Endometrium (tissue), 2 donors: ENCODE results near the gene PRSS12.
"Not testable (repeated sequence)": the region's sequence is repeated elsewhere in the genome, so short reads cannot be mapped to it uniquely, and the experiment has no call there.

Source experiments
- FAIRE-seq: peaks from 2 replicates; lab custom pipeline; 2012; peaks lifted over from hg19 to GRCh38; lab: Jason Lieb, UNC
- donor health status: control.
- donor health status: control.

Gene PRSS12

DNA sequence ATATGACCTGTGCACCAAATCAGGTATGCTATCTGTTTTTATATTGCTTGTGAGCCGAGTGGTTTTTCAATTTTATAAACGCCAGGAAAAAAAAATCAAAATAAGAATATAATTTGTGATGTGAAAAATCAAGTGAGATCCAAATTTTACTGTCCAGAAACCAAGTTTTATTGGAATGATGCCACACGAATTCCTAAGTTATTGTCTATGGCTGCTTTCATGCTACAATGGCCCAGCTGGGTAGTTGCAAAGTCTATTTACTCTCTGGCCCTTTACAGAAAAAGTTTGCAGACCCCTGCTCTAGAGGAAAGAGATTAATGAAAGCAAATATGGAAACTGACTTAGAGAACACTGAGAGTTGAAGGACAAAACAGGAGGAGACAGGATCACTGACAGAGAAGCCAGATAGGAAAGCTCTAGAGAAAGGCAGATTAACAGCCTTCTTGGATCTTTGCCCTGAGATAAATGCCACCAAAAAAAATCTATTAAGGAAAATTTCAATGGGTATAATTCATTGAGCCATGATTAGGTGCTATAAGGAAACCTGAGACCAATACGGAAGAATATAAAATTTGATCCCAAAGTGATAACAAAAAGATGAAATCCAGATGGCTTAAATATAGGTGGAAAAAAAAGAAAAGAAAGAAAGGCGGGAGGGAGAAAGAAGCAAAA, 29.8 kb downstream of the PRSS12 start:
- peak; percentile 4 for FAIRE-seq

DNA sequence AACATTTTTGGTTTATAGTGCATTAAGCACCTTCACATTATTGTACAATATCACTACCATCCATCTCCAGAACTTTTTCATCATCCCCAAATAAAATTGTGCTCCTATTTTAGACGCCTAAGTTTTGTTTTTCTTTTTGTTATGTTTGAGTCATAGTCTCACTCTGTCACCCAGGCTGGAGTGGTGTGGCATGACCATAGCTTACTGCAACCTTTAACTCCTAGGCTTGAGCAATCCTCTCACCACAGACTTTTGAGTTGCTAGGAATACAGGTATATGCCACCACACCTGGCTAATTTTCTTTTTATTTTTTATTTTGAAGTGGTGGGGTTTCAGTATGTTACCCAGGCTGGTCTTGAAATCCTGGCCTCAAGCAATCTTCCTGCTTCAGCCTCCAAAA, 33.9 kb downstream of the PRSS12 start:
- no peak for FAIRE-seq

DNA sequence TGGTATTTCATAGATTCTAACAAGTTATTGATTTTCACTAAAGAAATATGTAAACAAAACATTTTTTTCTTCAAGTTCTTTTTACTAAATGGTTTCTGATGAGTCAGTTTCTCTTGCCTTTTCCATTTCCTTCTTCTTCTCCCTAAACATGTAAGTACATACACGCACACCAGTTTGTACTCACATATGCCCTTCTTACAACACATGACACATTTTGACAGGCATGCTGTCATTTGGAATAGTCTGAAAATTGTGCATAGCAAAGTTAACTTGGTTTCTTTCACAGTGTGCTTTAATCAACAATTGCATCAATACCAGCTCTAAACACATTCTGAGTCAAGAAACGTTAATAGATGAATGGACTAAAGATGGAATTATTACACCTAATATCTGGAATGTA, 35.1 kb downstream of the PRSS12 start:
- FAIRE-seq: no peak

DNA sequence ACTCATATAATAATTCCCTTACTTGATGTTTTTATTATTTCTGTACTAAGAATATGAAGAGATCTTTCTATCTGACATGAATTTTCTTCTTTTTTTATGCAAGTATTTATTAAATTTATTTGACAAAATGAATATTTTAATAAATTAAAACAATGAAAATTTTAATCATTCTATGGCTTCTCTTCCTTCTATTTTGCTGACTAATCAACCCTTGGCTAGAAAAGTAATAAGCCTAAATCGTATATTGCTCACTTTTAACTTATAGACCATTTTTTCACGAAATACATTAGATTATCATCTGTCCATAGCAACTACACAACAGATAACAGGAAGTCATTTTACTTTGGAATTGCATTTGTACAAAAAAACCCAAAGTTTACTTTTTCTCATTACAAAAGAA, 38.6 kb downstream of the PRSS12 start:
- no peak for FAIRE-seq

DNA sequence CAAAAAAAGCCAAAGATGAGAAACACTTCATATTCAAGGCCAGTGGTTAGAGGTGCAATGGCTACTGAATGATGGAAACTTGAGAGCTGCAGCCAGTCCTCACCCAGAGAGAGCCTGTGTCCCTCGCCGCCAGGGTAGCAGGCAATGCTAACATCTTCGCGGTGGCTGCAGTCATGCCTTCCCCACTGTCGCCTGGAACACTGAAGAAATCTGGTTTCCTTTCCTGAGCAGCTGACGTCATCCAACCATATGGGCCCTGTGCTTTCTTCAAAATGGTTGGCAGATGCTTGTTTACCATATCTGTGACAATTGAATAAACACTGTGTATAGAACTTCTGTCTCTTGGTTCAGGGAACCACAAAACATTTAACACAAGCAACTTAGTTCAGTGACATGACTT, 39.7 kb downstream of the PRSS12 start:
- no peak for FAIRE-seq

DNA sequence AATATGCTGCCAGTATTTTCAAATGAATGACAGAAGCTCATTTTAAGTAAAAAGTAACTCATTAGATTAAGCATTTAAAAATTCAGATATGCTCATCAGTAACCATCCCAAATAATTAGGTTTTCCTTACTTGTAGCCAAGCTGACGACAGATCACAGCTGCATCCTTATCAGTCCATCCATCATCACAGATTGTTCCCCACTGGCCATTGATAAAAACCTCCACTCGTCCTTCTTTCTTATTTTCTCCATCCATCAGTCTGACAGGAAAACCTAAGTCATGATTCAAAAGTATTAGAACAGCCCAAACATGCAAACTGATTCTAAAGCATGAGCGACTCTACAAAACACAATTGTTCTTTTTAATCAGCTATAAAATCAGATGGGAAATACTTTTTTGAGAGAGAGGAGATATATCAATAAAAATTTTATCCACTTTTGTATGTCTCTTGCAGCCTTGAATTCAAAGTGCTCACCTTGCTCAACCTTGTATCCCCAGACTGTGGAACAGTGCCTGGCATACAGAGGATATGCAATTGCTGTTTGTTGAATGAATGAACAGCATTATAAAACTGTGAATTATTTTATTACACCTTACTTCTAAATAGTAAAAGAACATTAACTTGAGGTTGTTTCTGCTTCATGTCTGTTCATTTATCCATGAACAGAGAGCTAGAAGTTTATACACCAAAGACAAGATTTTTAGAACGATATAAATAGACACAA, 44.3 kb downstream of the PRSS12 start:
- FAIRE-seq: no peak

DNA sequence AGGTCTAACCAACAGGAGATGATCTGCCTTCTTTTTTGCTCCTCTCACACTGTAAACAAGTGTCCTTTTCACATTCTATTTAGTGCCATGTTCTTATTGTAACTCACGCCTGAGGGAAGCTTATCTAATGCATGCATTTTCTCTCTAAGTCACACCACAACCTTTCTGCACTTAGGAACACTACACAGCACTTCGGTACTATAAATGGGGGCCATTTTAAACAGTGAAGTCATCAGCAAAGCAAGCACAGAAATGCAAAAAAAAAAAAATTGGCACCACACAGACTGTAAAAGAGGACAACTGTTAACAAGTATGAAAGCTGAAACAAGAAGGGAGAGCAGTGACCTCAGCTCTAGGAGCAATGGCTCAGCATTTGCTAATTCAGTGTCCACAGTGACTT, 45.2 kb downstream of the PRSS12 start:
- FAIRE-seq: no peak

DNA sequence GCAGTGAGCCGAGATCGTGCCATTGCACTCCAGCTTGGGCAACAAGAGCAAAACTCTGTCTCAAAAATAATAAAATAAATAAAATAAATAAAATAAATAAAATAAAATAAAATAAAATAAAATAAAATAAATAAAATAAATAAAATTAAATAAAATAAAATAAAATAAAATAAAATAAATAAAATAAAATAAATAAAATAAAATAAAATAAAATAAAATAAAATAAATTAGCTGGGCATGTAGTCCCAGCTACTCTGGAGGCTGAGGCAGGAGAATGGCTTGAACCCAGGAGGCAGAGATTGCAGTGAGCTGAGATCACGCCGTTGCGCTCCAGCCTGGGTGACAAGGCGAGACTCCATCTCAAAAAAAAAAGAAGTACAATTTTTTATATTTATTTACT, 53.2 kb downstream of the PRSS12 start:
- not testable (repeated sequence) for FAIRE-seq

DNA sequence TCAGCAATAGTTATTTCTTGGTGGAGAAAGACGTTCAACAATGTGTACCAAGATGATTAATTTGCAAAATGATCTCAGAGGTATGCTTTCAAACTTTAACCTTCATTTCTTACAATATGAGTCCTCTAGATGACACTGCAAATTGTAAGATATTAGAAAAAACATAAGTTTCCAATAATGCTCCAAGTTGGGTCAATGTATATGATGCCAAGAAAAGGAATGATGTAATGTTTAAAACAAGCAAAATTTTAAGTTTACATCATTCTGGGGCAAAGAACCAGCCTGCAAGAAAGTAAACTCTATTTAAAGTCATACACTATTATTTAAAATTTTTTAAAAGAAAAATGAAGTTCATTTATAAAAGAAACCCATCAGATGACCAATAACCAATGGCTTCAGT, 56.1 kb downstream of the PRSS12 start:
- no peak for FAIRE-seq

DNA sequence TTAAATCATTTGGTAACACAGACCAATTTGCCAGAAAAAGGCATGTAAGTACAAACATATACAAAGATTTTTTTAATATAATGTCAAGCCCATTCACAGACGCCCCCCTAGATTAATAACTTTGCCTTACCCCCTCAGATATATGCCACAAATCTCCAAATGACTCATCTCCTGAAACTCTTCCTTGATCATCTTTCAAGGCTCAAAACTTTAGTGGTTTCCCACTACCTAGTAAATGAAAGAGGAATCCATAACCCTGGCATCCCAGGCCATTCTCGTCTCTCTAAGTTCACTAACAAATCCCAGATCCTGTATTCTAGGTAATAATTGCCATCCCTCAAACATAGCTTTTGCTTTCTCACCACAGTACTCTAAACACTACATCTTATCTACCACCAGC, 61.9 kb downstream of the PRSS12 start:
- no peak for FAIRE-seq

DNA sequence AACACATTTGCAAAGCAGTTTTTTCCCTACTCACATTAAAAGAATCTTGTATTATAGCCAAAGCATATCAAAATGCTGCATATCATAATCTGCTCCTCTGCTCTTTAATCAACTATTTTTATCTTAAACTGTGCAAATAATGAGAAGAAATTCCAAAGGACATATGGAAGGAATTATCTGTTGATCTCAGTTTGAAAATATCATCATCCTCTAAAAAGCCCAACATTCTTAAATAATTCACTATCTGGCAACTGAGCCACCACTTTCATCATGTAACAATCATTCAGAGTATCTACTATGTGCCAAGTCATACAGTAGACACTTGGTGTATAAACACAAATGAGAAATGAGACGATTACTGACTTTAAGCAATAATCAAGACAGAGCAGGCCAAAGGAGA, 63.0 kb downstream of the PRSS12 start:
- peak; percentile 86 for FAIRE-seq

DNA sequence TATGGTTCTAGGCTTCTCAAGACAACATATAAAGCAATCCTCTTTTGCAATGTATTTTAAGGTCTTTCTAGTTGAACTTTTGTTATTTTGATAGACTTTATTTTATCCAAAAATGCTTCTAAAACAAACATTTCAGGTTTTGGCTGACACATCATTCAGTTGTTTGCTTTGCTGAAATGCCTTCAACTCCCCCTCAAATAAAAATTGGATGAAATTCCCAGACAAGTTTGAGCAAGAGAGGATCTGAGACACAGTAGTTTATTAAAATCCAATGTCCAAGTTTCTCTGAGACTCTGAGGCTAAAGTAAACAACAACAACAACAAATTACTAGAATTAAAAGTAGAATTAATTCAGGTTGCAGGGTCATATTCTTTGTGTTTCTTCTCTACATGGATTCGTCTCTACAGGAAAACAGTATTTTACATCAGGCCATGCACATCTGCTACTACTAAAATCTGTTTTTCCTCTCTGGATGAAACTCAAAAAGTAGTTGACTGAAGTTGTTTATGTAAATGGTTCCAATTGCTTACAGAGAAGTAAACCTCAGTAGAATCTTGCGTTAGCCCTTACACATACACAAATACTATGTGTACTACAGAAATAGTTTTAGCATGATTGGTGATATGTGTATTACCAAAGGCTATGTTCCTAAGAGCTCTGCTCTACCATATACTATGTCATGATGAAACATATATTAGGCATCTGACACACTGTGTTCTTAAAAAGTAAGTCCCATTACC, 64.9 kb downstream of the PRSS12 start:
- FAIRE-seq: peak; percentile 98

DNA sequence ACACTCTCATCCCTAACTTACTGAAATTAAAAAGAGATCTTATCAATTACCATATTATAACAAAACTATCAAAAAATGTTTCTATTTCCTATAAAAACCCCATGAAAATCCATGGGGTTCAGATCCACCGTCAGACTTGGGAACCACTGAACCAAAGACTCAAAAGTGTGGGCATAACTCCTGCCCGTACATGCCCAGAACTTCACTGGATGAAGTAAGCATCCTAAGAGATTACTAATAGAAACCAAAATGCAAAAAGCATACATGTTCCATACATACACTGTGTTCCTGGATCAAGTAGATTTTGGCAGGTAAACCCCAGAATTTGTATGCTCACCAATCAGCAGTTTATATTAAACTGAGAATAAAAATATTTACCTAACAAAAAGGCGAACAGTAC, 66.1 kb downstream of the PRSS12 start:
- FAIRE-seq: no peak

DNA sequence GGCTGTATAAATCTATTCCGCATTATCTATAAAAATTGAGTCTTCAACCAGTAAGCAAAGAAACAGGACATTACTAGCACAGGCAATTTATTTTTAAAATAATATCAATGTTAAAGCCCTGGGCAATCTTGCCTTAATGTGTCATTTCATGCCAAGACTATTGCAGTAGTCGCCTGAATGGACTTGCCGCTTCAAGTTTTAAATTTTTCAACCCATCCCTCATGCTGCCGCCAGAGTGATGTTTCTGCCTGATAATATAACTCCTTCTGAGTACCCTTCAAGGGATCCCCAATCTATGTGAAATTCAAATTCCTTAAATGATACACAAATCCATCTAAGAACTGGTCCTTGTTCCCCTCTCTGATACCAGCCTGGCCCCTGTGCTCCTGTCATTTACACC, 66.9 kb downstream of the PRSS12 start:
- FAIRE-seq: no peak

DNA sequence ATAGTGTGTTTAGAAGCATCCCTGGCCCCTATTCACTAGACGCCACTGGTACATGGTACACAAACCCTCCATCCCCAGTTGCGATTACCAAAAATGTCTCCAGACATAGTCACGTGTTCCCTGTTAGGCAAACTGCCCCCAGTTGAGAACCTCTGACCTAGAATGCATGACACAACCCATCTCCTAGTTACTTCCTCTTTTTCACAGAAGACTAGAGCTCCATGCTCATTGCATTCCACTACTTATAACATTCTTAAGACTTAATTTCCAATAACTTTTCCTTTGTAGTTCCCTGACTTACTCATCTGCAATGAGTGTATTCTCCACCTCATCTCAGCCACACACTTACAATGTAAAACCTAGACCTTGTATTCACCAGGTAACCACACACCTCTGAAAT, 68.6 kb downstream of the PRSS12 start:
- no peak for FAIRE-seq

DNA sequence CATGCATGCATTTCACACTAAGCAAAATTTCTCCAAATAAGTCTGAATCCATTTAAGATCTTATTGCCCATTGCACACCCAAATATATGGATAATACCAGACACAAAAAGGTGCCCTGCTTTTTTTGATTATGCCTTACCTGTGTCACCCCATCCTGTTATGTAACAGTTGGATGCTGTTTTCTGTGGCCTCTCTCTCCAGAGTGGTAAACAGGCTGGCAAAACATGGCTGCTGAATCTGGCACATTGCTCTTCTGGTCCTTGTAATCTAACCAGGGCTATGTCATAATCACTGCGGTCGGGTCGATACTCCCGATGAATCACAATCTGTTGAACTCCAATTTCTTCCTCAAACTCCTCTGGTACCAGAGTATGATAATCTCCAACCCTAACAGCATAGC, 70.1 kb downstream of the PRSS12 start:
- no peak for FAIRE-seq

DNA sequence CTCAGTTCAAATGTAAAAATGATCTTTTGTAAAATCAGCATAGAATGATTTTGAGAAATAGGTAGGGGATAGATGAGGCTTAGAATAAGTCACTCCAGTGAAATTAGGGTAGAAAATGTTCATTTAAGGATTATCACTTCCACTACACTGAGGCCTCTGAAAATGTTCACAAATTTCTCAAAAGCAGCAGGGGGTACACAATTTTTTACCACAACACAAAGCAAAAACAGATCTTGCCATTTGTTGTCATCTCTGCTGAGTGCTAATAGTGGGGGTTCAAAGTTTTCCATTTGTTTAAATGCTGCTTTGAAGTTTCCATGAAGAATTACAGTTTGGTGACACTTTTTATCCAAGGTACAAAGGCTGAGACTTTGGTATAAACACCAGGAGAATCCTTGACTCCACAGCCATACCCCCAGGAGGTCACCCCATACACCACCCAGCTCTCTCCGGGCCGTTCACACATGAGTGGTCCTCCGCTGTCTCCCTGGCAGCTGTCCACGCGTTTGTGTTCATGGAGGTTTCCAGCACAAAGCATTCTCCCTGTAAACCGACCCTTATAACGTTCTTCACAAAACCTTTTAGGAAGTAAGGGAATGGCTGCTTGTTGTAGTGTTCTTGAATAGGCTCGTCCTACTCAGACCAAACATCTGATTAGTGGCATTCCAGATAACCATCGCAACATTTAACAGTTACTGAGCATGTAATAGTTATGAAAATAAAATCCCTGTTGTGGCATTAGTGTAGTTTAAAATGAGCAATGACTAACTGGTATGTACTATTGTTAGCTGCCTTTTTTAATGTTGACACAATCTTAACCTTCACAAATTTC, 71.0 kb downstream of the PRSS12 start:
- no peak for FAIRE-seq

DNA sequence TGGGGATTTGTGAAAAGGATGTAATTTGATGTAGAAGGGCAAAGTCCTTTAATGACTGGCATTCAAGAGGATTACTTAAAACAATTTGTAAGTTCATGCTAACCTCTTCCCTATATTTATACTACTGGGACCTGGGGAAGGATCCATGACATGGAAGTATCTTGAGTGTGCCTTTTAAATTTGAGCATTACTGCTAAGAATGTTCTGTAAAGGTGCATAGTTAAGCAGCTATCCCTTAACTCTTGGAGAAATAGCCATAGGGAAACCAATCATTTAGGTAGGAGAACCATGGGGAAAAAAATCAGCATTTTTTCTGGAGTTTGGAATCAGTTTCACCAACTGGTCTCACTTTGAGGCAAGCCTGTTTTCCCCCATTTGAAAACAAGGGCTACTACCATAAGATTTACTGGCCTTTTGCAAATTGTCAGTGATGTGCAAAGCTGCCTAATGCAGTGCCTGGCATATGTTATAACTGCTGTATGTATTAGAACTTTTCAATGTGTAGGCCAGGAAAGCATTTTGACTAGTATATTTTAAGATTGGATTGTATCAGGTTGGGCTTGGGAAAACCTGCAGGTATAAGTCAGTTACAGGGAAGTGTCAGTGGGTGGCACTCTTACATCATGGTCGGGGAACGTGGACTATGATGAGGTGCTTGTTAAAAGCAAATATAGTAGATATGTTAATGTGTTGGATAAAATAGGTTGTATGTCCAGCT, 72.1 kb downstream of the PRSS12 start:
- FAIRE-seq: peak; percentile 65

DNA sequence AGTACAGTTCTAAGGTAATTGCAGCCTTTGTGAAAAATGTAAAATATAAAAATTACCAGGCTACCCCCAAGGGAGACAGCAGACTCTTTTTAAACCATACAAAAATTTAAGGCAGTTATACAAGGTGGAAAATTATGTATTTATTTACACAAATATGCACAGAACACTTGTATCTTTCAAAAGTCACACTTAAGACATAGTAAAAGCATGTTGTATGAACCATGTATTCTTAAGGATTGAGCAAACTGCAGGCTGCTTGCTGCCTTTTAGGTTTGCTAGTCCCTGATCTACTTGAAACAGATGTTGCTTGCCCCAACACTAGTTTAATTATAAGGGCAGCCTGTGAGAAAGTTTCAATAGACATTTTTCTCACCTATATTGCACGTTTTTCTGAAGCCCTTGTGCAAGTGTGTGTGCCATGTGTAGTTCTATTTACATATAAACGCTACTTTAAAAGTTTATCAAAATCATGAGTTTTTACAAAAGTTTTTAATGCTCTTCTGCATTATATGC, 72.8 kb downstream of the PRSS12 start:
- no peak for FAIRE-seq

DNA sequence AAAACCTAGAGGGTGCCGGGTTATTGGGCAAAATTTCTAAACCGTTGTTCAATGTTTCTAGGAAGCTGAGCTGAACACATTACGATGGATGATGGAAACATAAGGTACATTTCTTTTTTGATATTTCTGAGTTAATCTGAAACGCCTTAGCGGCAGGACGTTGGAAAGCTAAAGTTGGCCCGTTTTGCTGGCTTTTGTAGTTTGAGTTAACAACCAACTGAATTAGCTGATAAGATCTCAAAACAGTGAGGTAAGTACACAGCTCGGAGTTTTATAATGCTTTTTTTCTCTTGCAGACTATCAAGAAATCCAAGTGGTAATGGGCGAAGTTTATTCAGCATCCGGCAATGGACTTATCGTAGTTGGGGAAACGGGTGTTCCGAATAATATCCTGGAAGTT, 73.5 kb downstream of the PRSS12 start:
- no peak for FAIRE-seq

DNA sequence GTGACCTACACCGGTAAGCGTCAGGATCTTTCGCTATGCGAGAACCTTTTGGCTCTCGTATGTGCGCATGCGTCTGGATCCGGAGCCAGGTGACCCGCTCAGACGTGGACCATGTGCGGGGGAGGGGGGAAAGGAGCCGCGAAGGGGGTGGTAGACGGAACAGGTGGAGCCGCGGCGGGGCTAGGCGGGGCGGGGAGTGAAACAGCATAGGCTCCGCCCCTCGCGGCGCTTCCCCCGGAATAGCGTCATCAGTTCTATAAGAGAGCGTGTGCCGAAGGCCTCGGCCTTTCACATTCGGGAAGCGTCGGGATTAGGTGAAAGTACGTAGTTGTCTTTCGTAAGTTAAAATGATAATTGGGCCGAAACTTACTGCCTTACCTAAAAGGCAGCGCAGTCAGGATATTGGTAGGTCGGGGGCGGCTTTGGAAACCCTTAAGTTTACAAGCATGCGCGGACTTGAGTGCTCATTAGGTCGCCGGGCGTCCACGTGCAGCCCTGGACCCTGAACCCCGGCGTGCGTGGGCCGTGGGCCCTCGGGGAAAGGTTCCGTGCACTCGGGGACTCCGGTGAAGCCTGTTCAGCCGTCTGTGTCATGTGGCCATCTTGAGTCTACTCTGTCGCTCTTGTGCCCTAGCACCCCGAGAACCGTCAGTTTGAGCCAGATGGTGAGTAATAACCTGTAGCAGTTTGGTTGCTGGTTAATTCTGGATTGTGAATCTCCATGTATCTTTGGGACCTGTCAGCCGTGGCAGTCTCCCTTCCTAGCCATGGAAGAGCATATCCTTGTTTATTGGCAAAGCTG, 74.1 kb downstream of the PRSS12 start:
- peak; percentile 51 for FAIRE-seq
